GM21723 (cell line): Measurements from ENCODE around the gene TRIP11.
A peak's percentile ranks its signal among the peaks of the same experiment; 100 is the strongest.
"Not testable (repeated sequence)": the region's sequence is repeated elsewhere in the genome, so short reads cannot be mapped to it uniquely, and the experiment has no call there.

ENCODE experiments used
- ATAC-seq: cut with Tn5 transposase; IDR thresholded peaks from one replicate; pipeline ENCODE4 v1.9.1; 2021; ENCODE audit warnings: mild to moderate bottlenecking, moderate library complexity; ENCODE audit not compliant: unreplicated experiment

Gene TRIP11

GRCh38 chr14:92039719-92040430 lies at the start of gene TRIP11:
Gene TRIP11, minus strand, starts transcription at chr14:92040059. Its CDS starts 374 bp downstream, at chr14:92039685.
- peak; percentile 97 for ATAC-seq

GRCh38 chr14:92088494-92088893 lies 48.6 kb upstream of the TRIP11 start:
- ATAC-seq: no peak

GRCh38 chr14:92074555-92074954 lies 34.7 kb upstream of the TRIP11 start:
- ATAC-seq: no peak

GRCh38 chr14:92058006-92058917 lies 18.4 kb upstream of the TRIP11 start:
- no peak for ATAC-seq

- ATAC-seq: no peak
Observed at GRCh38 chr14:92049781-92050180, 9.9 kb upstream of the TRIP11 start.

- not testable (repeated sequence) for ATAC-seq
Observed at GRCh38 chr14:92049221-92049620, 9.4 kb upstream of the TRIP11 start.

GRCh38 chr14:92045904-92046303 lies 6.0 kb upstream of the TRIP11 start:
- ATAC-seq: not testable (repeated sequence)

- not testable (repeated sequence) for ATAC-seq
Observed at GRCh38 chr14:92041766-92042165, 1.9 kb upstream of the TRIP11 start.

GRCh38 chr14:92041203-92041602 lies 1.3 kb upstream of the TRIP11 start:
- ATAC-seq: no peak

- peak; percentile 82 for ATAC-seq
Observed at GRCh38 chr14:92040431-92041051, 682 bp upstream of the TRIP11 start.

- peak; percentile 14 for ATAC-seq
Observed at GRCh38 chr14:92039063-92039718, 668 bp downstream of the TRIP11 start.

- ATAC-seq: no peak
Observed at GRCh38 chr14:92037989-92038388, 1.9 kb downstream of the TRIP11 start.

GRCh38 chr14:92035890-92036289 lies 4.0 kb downstream of the TRIP11 start:
- no peak for ATAC-seq

- ATAC-seq: no peak
Observed at GRCh38 chr14:92033906-92034687, 5.8 kb downstream of the TRIP11 start.

- ATAC-seq: no peak
Observed at GRCh38 chr14:92033433-92033832, 6.4 kb downstream of the TRIP11 start.

GRCh38 chr14:92026548-92027190 lies 13.2 kb downstream of the TRIP11 start:
- ATAC-seq: no peak

- ATAC-seq: no peak
Observed at GRCh38 chr14:92022036-92022435, 17.8 kb downstream of the TRIP11 start.

GRCh38 chr14:92021523-92021922 lies 18.3 kb downstream of the TRIP11 start:
- no peak for ATAC-seq

- ATAC-seq: no peak
Observed at GRCh38 chr14:92014040-92014439, 25.8 kb downstream of the TRIP11 start.
